Dendritic cell treated with granulocyte-macrophage colony-stimulating factor and Interleukin-4, amounts not matched to agents 40 ng/mL and 50 ng/mL, for 4 days (primary cell): ENCODE data around the gene RNF169.

Source experiments
- H3K27ac Mint-ChIP-seq: one replicate; pipeline ENCODE4 v1.8.0; 2022; ENCODE audit warnings: mild to moderate bottlenecking, mixed read lengths
- H3K27me3 Mint-ChIP-seq: one replicate; pipeline ENCODE4 v1.8.0; 2022; ENCODE audit warnings: mild to moderate bottlenecking, mixed read lengths
- H3K36me3 Mint-ChIP-seq: one replicate; pipeline ENCODE4 v1.8.0; 2022; ENCODE audit warnings: low read depth, mixed read lengths
- H3K4me1 Mint-ChIP-seq: one replicate; pipeline ENCODE4 v1.8.0; 2022; ENCODE audit warnings: low read depth, mixed read lengths
- H3K4me3 Mint-ChIP-seq: one replicate; pipeline ENCODE4 v1.8.0; 2022; ENCODE audit warnings: mild to moderate bottlenecking, moderate library complexity, mixed read lengths
- H3K9me3 Mint-ChIP-seq: one replicate; pipeline ENCODE4 v1.8.0; 2022; ENCODE audit warnings: mixed read lengths
- intact Hi-C: fragments of 100-400 bp; cut with micrococcal nuclease; formaldehyde crosslinking; loops from one replicate; pipeline ENCODE4 v1.15.0; 2022

Gene RNF169

GRCh38 chr11:74863410-74863809 is 114.8 kb downstream of the RNF169 start:
- Mint-ChIP-seq H3K9me3 (peaks cover 94% of the 10 kb centered on the region), H3K4me1 (no peaks in the 10 kb centered on the region), H3K27ac (no peak overlapping the region), H3K27me3 (no peaks in the 10 kb centered on the region), H3K36me3 (peaks cover 99% of the 10 kb centered on the region), H3K4me3 (no peak overlapping the region)
- intact Hi-C loops: no loop called here

GRCh38 chr11:74866557-74866956 is 117.9 kb downstream of the RNF169 start:
- Mint-ChIP-seq H3K27me3 (no peaks in the 10 kb centered on the region), H3K9me3 (peaks cover 97% of the 10 kb centered on the region), H3K36me3 (peaks cover 99% of the 10 kb centered on the region), H3K4me1 (no peaks in the 10 kb centered on the region), H3K4me3 (no peak overlapping the region), H3K27ac (no peak overlapping the region)
- intact Hi-C loops: no loop called here

GRCh38 chr11:74870485-74870884 is 121.8 kb downstream of the RNF169 start:
- Mint-ChIP-seq H3K27ac (no peak overlapping the region), H3K36me3 (peaks cover 98% of the 10 kb centered on the region), H3K4me3 (no peak overlapping the region), H3K4me1 (no peaks in the 10 kb centered on the region), H3K9me3 (peaks cover 82% of the 10 kb centered on the region), H3K27me3 (no peaks in the 10 kb centered on the region)
- intact Hi-C loops: no loop called here

GRCh38 chr11:74871037-74871436 is 122.4 kb downstream of the RNF169 start:
- H3K27ac Mint-ChIP-seq: no peak overlapping the region
- intact Hi-C loops: no loop called here
- no peak overlapping the region for H3K4me3 Mint-ChIP-seq
- H3K9me3 Mint-ChIP-seq: peaks cover 77% of the 10 kb centered on the region
- H3K27me3 Mint-ChIP-seq: no peaks in the 10 kb centered on the region
- no peaks in the 10 kb centered on the region for H3K4me1 Mint-ChIP-seq
- H3K36me3 Mint-ChIP-seq: peaks cover 98% of the 10 kb centered on the region

GRCh38 chr11:74877132-74877531 is 128.5 kb downstream of the RNF169 start:
- Mint-ChIP-seq H3K4me3 (no peak overlapping the region), H3K36me3 (peaks cover 63% of the 10 kb centered on the region), H3K4me1 (no peaks in the 10 kb centered on the region), H3K27me3 (no peaks in the 10 kb centered on the region), H3K9me3 (peaks cover 26% of the 10 kb centered on the region), H3K27ac (no peak overlapping the region)
- intact Hi-C loops: no loop called here
